ENCODE results near the gene SPATA20.

The SPATA20 gene

GRCh38 chr17:50585891-50586290, 38.9 kb downstream of the SPATA20 start:
- peak overlapping the region in 2 of 3 experiments; percentile 61 to 93 for H3K27ac Mint-ChIP-seq
- H3K4me3 Mint-ChIP-seq = no peak overlapping the region
- peaks cover 81% of the 10 kb centered on the region for H3K4me1 Mint-ChIP-seq
- H3K9me3 Mint-ChIP-seq = no peaks in the 10 kb centered on the region
- peaks cover 19% of the 10 kb centered on the region for H3K36me3 Mint-ChIP-seq (ENCODE audit: low read depth)
- TF ChIP-seq, protein P1, sequence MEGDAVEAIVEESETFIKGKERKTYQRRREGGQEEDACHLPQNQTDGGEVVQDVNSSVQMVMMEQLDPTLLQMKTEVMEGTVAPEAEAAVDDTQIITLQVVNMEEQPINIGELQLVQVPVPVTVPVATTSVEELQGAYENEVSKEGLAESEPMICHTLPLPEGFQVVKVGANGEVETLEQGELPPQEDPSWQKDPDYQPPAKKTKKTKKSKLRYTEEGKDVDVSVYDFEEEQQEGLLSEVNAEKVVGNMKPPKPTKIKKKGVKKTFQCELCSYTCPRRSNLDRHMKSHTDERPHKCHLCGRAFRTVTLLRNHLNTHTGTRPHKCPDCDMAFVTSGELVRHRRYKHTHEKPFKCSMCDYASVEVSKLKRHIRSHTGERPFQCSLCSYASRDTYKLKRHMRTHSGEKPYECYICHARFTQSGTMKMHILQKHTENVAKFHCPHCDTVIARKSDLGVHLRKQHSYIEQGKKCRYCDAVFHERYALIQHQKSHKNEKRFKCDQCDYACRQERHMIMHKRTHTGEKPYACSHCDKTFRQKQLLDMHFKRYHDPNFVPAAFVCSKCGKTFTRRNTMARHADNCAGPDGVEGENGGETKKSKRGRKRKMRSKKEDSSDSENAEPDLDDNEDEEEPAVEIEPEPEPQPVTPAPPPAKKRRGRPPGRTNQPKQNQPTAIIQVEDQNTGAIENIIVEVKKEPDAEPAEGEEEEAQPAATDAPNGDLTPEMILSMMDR (IDR thresholded peaks at IDR 0.05; ENCODE audit: unreplicated experiment in 3 of 3) = no peak
- H3K27me3 Mint-ChIP-seq (ENCODE audit: low read depth) = peaks cover 7% of the 10 kb centered on the region

- Mint-ChIP-seq H3K4me3 (peak overlapping the region in 1 of 3 experiments; percentile 19), H3K27me3 (ENCODE audit: low read depth) (peaks cover 7% of the 10 kb centered on the region), H3K4me1 (peaks cover 89% of the 10 kb centered on the region), H3K9me3 (no peaks in the 10 kb centered on the region), H3K36me3 (ENCODE audit: low read depth) (peaks cover 14% of the 10 kb centered on the region), H3K27ac (peak overlapping the region; percentile 61 to 93 (median 67))
- TF ChIP-seq, protein P1 (IDR thresholded peaks at IDR 0.05; ENCODE audit: unreplicated experiment in 3 of 3) = no peak
Observed at GRCh38 chr17:50586421-50587247, 39.7 kb downstream of the SPATA20 start.

GRCh38 chr17:50587571-50587970, 40.6 kb downstream of the SPATA20 start:
- H3K9me3 Mint-ChIP-seq = no peaks in the 10 kb centered on the region
- no peak overlapping the region for H3K4me3 Mint-ChIP-seq
- peaks cover 87% of the 10 kb centered on the region for H3K4me1 Mint-ChIP-seq
- peaks cover 5% of the 10 kb centered on the region for H3K36me3 Mint-ChIP-seq (ENCODE audit: low read depth)
- TF ChIP-seq, protein P1 (IDR thresholded peaks at IDR 0.05; ENCODE audit: unreplicated experiment in 3 of 3) = no peak
- peaks cover 7% of the 10 kb centered on the region for H3K27me3 Mint-ChIP-seq (ENCODE audit: low read depth)
- H3K27ac Mint-ChIP-seq = peak overlapping the region in 2 of 3 experiments; percentile 74 to 93

DNA sequence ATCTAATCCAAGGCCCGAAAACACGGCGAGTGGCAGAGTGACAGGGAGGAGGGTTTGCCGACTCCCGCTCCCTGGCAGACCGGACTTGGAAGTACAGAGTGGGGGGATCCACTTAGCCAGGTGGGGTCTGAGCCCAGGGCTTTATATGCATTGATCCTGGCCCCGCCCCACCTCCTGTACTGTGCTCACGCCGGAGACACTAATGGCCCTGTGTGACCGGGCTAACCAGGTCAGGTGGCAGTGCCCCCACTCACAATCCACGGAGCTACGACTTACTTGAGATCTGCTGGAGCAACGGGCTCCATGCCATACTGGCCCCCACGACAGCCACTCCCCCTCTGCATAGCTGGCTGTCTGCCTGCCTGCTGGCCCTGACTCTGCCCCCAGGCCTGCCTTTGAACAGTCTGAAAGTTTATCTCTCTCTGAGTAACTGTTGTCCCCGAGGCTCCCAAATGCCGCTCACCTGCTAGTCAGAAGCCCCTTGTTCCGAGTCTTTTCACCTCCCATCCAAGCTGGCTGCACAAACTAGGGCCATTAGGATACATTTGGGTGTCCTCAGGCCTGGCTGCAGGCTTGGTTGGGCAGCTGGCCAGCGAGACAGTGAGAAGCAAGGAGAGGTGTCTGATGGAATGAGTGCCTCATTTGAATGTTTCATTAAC, 41.5 kb downstream of the SPATA20 start:
- TF ChIP-seq, protein P1 (IDR thresholded peaks at IDR 0.05; ENCODE audit: unreplicated experiment in 3 of 3) = no peak
- peak overlapping the region; percentile 87 to 93 (median 90) for H3K27ac Mint-ChIP-seq
- H3K36me3 Mint-ChIP-seq (ENCODE audit: low read depth) = peaks cover 4% of the 10 kb centered on the region
- peaks cover 86% of the 10 kb centered on the region for H3K4me1 Mint-ChIP-seq
- no peaks in the 10 kb centered on the region for H3K9me3 Mint-ChIP-seq
- peaks cover 4% of the 10 kb centered on the region for H3K27me3 Mint-ChIP-seq (ENCODE audit: low read depth)
- H3K4me3 Mint-ChIP-seq = peak overlapping the region; percentile 5 to 44 (median 17)

GRCh38 chr17:50589095-50589705, 42.2 kb downstream of the SPATA20 start:
- H3K27ac Mint-ChIP-seq = peak overlapping the region; percentile 87 to 93 (median 90)
- H3K4me1 Mint-ChIP-seq = peaks cover 82% of the 10 kb centered on the region
- peak overlapping the region; percentile 17 to 35 (median 17) for H3K4me3 Mint-ChIP-seq
- TF ChIP-seq, protein P1 (IDR thresholded peaks at IDR 0.05; ENCODE audit: unreplicated experiment in 3 of 3) = no peak
- H3K27me3 Mint-ChIP-seq (ENCODE audit: low read depth) = no peaks in the 10 kb centered on the region
- peaks cover 4% of the 10 kb centered on the region for H3K36me3 Mint-ChIP-seq (ENCODE audit: low read depth)
- no peaks in the 10 kb centered on the region for H3K9me3 Mint-ChIP-seq
